GM23338 (cell line): ENCODE results near the gene NR1H3.

Experiments
- CTCF ChIP-seq, 2 experiments: fragments of 200-600 bp in 1 of 2; sonication (generic) in 1 of 2; conservative IDR thresholded peaks; 2 replicates each; pipeline versions ENCODE4 v1.5.1 to v1.6.1; 2016 to 2017; ENCODE audit warnings: antibody characterized with exemption in 2 of 2, low read depth in 2 of 2, mild to moderate bottlenecking in 2 of 2, moderate library complexity in 1 of 2
- TF ChIP-seq, protein P1 (sequence below): IDR thresholded peaks from one replicate; pipeline ENCODE4 v1.6.1; 2018; ENCODE audit warnings: antibody characterized with exemption; ENCODE audit not compliant: unreplicated experiment

DNA sequence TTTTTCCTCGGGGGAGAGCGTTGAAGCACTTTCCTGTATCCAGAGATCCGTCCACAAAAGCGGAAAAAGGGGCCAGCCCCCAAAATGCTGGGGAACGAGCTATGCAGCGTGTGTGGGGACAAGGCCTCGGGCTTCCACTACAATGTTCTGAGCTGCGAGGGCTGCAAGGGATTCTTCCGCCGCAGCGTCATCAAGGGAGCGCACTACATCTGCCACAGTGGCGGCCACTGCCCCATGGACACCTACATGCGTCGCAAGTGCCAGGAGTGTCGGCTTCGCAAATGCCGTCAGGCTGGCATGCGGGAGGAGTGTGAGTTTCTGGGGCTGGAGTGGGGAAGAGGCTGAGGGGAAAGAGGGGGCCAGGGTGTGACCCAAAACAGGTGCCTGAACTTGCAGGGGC lies 2.6 kb downstream of the NR1H3 start:
- TF ChIP-seq CTCF (conservative IDR thresholded peaks at IDR 0.05; ENCODE audit: low read depth in 2 of 2) = no peak
- TF ChIP-seq, protein P1, sequence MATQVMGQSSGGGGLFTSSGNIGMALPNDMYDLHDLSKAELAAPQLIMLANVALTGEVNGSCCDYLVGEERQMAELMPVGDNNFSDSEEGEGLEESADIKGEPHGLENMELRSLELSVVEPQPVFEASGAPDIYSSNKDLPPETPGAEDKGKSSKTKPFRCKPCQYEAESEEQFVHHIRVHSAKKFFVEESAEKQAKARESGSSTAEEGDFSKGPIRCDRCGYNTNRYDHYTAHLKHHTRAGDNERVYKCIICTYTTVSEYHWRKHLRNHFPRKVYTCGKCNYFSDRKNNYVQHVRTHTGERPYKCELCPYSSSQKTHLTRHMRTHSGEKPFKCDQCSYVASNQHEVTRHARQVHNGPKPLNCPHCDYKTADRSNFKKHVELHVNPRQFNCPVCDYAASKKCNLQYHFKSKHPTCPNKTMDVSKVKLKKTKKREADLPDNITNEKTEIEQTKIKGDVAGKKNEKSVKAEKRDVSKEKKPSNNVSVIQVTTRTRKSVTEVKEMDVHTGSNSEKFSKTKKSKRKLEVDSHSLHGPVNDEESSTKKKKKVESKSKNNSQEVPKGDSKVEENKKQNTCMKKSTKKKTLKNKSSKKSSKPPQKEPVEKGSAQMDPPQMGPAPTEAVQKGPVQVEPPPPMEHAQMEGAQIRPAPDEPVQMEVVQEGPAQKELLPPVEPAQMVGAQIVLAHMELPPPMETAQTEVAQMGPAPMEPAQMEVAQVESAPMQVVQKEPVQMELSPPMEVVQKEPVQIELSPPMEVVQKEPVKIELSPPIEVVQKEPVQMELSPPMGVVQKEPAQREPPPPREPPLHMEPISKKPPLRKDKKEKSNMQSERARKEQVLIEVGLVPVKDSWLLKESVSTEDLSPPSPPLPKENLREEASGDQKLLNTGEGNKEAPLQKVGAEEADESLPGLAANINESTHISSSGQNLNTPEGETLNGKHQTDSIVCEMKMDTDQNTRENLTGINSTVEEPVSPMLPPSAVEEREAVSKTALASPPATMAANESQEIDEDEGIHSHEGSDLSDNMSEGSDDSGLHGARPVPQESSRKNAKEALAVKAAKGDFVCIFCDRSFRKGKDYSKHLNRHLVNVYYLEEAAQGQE = no peak
